ENCODE data around the gene PSG5. TPM values are rescaled to one million over a fixed set of nuclear protein-coding genes. Genes with fewer than 3 reads are reported as not detected.

Gene PSG5
- total RNA-seq, 1 experiment from 2014 or later = 0.21 TPM

Other genes with a start within 250 kb of the PSG5 start
- gene PSG7, start 249.3 kb downstream of the PSG5 start, total RNA-seq (2014; rRNA removed; shearing (Covaris generic)) = 0.06 TPM in 1 of 2 replicates, not detected in the other
- gene PSG11, start 160.1 kb downstream of the PSG5 start, total RNA-seq (2014; rRNA removed; shearing (Covaris generic)) = not detected in 2 replicates
- not detected in 2 replicates for gene PSG2, start 103.8 kb downstream of the PSG5 start, total RNA-seq (2014; rRNA removed; shearing (Covaris generic))
- not detected in 2 replicates for gene PSG4, start 19.1 kb upstream of the PSG5 start, total RNA-seq (2014; rRNA removed; shearing (Covaris generic))
- gene PSG9, start 83.0 kb upstream of the PSG5 start, total RNA-seq (2014; rRNA removed; shearing (Covaris generic)) = 0.14 and 0.40 TPM in 2 replicates
- gene CD177, start 167.2 kb upstream of the PSG5 start, total RNA-seq (2014; rRNA removed; shearing (Covaris generic)) = not detected in 2 replicates
- gene TEX101, start 228.4 kb upstream of the PSG5 start, total RNA-seq (2014; rRNA removed; shearing (Covaris generic)) = not detected in 2 replicates